ENCODE results near the gene PRKN. TPM values are rescaled to one million over a fixed set of nuclear protein-coding genes. Genes with fewer than 3 reads are reported as not detected.

The PRKN gene
- total and polyA plus RNA-seq, 10 donors = 0.23 to 14.1 (median 7.0) TPM

GRCh38 chr6:161954077-161954476 is 773.5 kb downstream of the PRKN start:
- Histone ChIP-seq H3K4me1 (no peaks in the 10 kb centered on the region), H3K36me3 (no peaks in the 10 kb centered on the region), H3K27ac (no peak overlapping the region), H3K27me3 (replicated peaks in 1 of 7) (no peaks in the 10 kb centered on the region), H3K9me3 (no peaks in the 10 kb centered on the region), H3K4me3 (no peak overlapping the region)
- WGBS, 5 donors = 82 to 94% (median 90%) methylated on average over 10 of the region's 10 CpGs
- TF ChIP-seq POLR2AphosphoS5 (IDR thresholded peaks at IDR 0.05) = no peak
- no peak for TF ChIP-seq POLR2A (IDR thresholded peaks at IDR 0.05)
- TF ChIP-seq CTCF (IDR thresholded peaks at IDR 0.05 in 8 of 11, conservative IDR thresholded peaks at IDR 0.05 in 3 of 11) = no peak
- DNase-seq = no peak
- intact Hi-C loops (cut with DNase I; ENCODE audit: low total_unique reads) = no loop called here

GRCh38 chr6:161951126-161951525 is 776.4 kb downstream of the PRKN start:
- Histone ChIP-seq H3K4me1 (no peaks in the 10 kb centered on the region), H3K9me3 (no peaks in the 10 kb centered on the region), H3K27ac (no peak overlapping the region), H3K36me3 (no peaks in the 10 kb centered on the region), H3K27me3 (replicated peaks in 1 of 7) (no peaks in the 10 kb centered on the region), H3K4me3 (no peak overlapping the region)
- intact Hi-C loops (cut with DNase I; ENCODE audit: low total_unique reads) = no loop called here
- TF ChIP-seq POLR2AphosphoS5 (IDR thresholded peaks at IDR 0.05) = no peak
- TF ChIP-seq CTCF (IDR thresholded peaks at IDR 0.05 in 8 of 11, conservative IDR thresholded peaks at IDR 0.05 in 3 of 11) = no peak
- no peak for TF ChIP-seq POLR2A (IDR thresholded peaks at IDR 0.05)
- WGBS, 5 donors = 51 to 79% (median 73%) methylated on average over 2 of the region's 2 CpGs
- DNase-seq = no peak

- H3K36me3 ChIP-seq = no peaks in the 10 kb centered on the region
- H3K27ac ChIP-seq = no peak overlapping the region
- intact Hi-C loops (cut with DNase I; ENCODE audit: low total_unique reads) = no loop called here
- no peak for TF ChIP-seq CTCF (IDR thresholded peaks at IDR 0.05 in 8 of 11, conservative IDR thresholded peaks at IDR 0.05 in 3 of 11)
- TF ChIP-seq POLR2A (IDR thresholded peaks at IDR 0.05) = no peak
- no peak for TF ChIP-seq POLR2AphosphoS5 (IDR thresholded peaks at IDR 0.05)
- no peaks in the 10 kb centered on the region for H3K4me1 ChIP-seq
- no peak overlapping the region for H3K4me3 ChIP-seq
- no peaks in the 10 kb centered on the region for H3K9me3 ChIP-seq
- no peak for DNase-seq
- 88 to 100% (median 94%) methylated on average over 2 of the region's 2 CpGs for WGBS, 5 donors
- no peaks in the 10 kb centered on the region for H3K27me3 ChIP-seq (replicated peaks in 1 of 7)
Measured at GRCh38 chr6:161949531-161949930, 778.0 kb downstream of the PRKN start.

DNA sequence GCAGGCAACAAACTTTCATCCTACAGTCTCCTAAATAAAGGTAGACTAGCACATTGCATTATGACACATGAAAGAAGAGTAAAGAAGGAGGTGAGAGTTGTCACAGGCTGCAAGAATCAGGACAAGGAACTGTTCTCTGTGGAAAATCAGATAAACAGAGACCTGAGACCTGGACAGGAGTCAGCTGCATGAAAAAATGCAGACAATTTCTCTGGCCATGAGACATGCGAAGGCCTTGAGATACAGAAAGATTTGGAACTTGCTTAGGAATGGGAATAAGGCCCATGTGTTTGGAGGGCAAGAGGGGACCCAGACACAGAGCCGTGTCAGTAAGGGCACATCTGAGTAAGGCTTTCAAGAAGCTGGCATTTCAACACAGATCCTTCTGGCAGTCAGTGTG is 779.1 kb downstream of the PRKN start:
- WGBS, 5 donors = 64 to 93% (median 87%) methylated on average over 2 of the region's 2 CpGs
- no peak overlapping the region for H3K4me3 ChIP-seq
- no peaks in the 10 kb centered on the region for H3K36me3 ChIP-seq
- intact Hi-C loops (cut with DNase I; ENCODE audit: low total_unique reads) = no loop called here
- H3K4me1 ChIP-seq = no peaks in the 10 kb centered on the region
- TF ChIP-seq CTCF (IDR thresholded peaks at IDR 0.05 in 8 of 11, conservative IDR thresholded peaks at IDR 0.05 in 3 of 11) (no peak), POLR2A (IDR thresholded peaks at IDR 0.05) (no peak), POLR2AphosphoS5 (IDR thresholded peaks at IDR 0.05) (no peak)
- no peak for DNase-seq
- no peaks in the 10 kb centered on the region for H3K27me3 ChIP-seq (replicated peaks in 1 of 7)
- H3K27ac ChIP-seq = no peak overlapping the region
- H3K9me3 ChIP-seq = no peaks in the 10 kb centered on the region
